SK-N-MC (cell line): ENCODE measurements around the gene TET2.
"Not testable (repeated sequence)": the region's sequence is repeated elsewhere in the genome, so short reads cannot be mapped to it uniquely, and the experiment has no call there.

Experiments used
- DNase-seq: peaks from one replicate; pipeline ENCODE4 v3.0.0-alpha.2; 2011; ENCODE audit warnings: low read depth, low spot score
- H3K27ac ChIP-seq: fragments of 200-600 bp; sonication (generic); 2 replicates; pipeline ENCODE4 v1.5.1; 2016; ENCODE audit warnings: mixed run types
- H3K36me3 ChIP-seq: fragments of 200-600 bp; sonication (generic); 2 replicates; pipeline ENCODE4 v1.6.1; 2017; ENCODE audit warnings: antibody characterized with exemption, low read length, mixed read lengths; ENCODE audit not compliant: insufficient read depth
- H3K4me3 ChIP-seq: fragments of 200-600 bp; sonication (generic); 2 replicates; pipeline ENCODE4 v1.5.1; 2016
- H3K9ac ChIP-seq: fragments of 200-600 bp; sonication (generic); 2 replicates; pipeline ENCODE4 v1.8.0; 2017; ENCODE audit warnings: mixed run types, mixed read lengths; ENCODE audit not compliant: insufficient read length
- H3K9me3 ChIP-seq: fragments of 200-600 bp; sonication (generic); 2 replicates; pipeline ENCODE4 v1.6.1; 2017; ENCODE audit warnings: low read depth, mild to moderate bottlenecking, antibody characterized with exemption, low read length, moderate library complexity, mixed read lengths
- EZH2 ChIP-seq: fragments of 200-600 bp; sonication (generic); IDR thresholded peaks from one replicate; pipeline ENCODE4 v1.6.1; 2017; ENCODE audit warnings: antibody characterized with exemption
- FOXP2 ChIP-seq: optimal IDR thresholded peaks from 2 replicates; pipeline ENCODE3; 2011; ENCODE audit warnings: mild to moderate bottlenecking, moderate library complexity; ENCODE audit not compliant: insufficient read depth; ENCODE audit errors: extremely low read length, control extremely low read depth
- POLR2AphosphoS5 ChIP-seq: IDR thresholded peaks from 2 replicates; pipeline ENCODE4 v1.6.1; 2012; ENCODE audit warnings: mild to moderate bottlenecking, low read depth, low read length, borderline replicate concordance

TET2 gene

DNA sequence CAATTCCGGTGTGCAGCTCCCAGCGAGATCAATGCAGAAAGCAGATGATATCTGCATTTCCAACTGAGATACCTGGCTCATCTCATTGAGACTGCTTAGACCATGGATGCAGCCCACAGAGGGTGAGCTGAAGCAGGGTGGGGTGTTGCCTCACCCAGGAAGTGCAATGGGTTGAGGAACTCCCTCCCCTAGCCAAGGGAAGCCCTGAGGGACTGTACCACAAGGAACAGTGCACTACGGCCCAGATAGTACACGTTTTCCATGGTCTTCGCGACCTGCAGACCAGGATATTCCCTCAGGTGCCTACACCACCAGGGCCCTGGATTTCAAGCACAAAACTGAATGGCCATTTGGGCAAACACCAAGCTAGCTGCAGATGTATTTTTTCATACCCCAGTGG lies 150.0 kb downstream of the TET2 start:
- no peak overlapping the region for H3K27ac ChIP-seq
- no peak overlapping the region for H3K4me3 ChIP-seq
- H3K9me3 ChIP-seq = no peaks in the 10 kb centered on the region
- DNase-seq = no peak
- H3K36me3 ChIP-seq = no peaks in the 10 kb centered on the region
- H3K9ac ChIP-seq = no peak overlapping the region
- no peak for TF ChIP-seq EZH2

- H3K27ac ChIP-seq = not testable (repeated sequence)
Measured at GRCh38 chr4:105299027-105299426, 152.4 kb downstream of the TET2 start.

GRCh38 chr4:105304085-105304484 lies 157.4 kb downstream of the TET2 start:
- no peak for DNase-seq
- H3K9me3 ChIP-seq = no peaks in the 10 kb centered on the region

More at GRCh38 chr4:105299027-105299426, 152.4 kb downstream of the TET2 start:
- H3K9me3 ChIP-seq, H3K9ac ChIP-seq, H3K36me3 ChIP-seq, H3K4me3 ChIP-seq, DNase-seq: not testable (repeated sequence)

GRCh38 chr4:105305019-105305836 lies 158.6 kb downstream of the TET2 start:
- TF ChIP-seq EZH2 (no peak), POLR2AphosphoS5 (no peak), FOXP2 (no peak)
- no peak overlapping the region for H3K4me3 ChIP-seq
- H3K36me3 ChIP-seq = no peaks in the 10 kb centered on the region
- H3K9me3 ChIP-seq = no peaks in the 10 kb centered on the region
- H3K27ac ChIP-seq = no peak overlapping the region
- no peak for DNase-seq
- no peak overlapping the region for H3K9ac ChIP-seq

More at GRCh38 chr4:105304085-105304484, 157.4 kb downstream of the TET2 start:
- no peak overlapping the region for H3K4me3 ChIP-seq
- TF ChIP-seq FOXP2 = no peak
- TF ChIP-seq POLR2AphosphoS5 = no peak
- TF ChIP-seq EZH2 = no peak
- H3K36me3 ChIP-seq = no peaks in the 10 kb centered on the region
- H3K9ac ChIP-seq = no peak overlapping the region
- no peak overlapping the region for H3K27ac ChIP-seq

GRCh38 chr4:105306158-105306781 lies 159.6 kb downstream of the TET2 start:
- no peak for DNase-seq
- Histone ChIP-seq H3K4me3 (no peak overlapping the region), H3K9ac (no peak overlapping the region), H3K9me3 (no peaks in the 10 kb centered on the region), H3K36me3 (no peaks in the 10 kb centered on the region), H3K27ac (no peak overlapping the region)
- no peak for TF ChIP-seq POLR2AphosphoS5
- TF ChIP-seq EZH2 = no peak
- no peak for TF ChIP-seq FOXP2

DNA sequence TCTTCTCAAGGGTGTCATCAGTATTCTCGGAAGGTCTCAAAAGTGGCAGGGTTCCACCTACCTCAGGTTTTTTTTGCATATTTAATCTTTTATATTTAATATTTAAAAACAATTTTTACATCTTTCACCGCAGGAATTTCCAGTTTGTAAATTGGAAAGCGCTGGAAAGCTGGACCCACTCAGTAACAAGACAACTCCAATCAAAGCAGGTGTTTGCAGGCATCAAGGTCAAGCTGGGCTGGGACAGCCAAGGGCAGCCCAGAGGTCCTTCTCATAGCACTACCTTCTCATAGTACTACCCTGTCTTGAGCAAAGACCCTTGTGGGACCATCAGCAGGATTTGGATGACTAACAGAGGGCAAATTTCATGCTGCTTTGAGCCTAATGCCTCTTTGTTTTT lies 160.1 kb downstream of the TET2 start:
- H3K36me3 ChIP-seq = no peaks in the 10 kb centered on the region
- DNase-seq = no peak
- no peak overlapping the region for H3K9ac ChIP-seq
- no peaks in the 10 kb centered on the region for H3K9me3 ChIP-seq
- no peak overlapping the region for H3K4me3 ChIP-seq
- no peak for TF ChIP-seq EZH2
- TF ChIP-seq FOXP2 = no peak
- no peak for TF ChIP-seq POLR2AphosphoS5
- H3K27ac ChIP-seq = no peak overlapping the region

DNA sequence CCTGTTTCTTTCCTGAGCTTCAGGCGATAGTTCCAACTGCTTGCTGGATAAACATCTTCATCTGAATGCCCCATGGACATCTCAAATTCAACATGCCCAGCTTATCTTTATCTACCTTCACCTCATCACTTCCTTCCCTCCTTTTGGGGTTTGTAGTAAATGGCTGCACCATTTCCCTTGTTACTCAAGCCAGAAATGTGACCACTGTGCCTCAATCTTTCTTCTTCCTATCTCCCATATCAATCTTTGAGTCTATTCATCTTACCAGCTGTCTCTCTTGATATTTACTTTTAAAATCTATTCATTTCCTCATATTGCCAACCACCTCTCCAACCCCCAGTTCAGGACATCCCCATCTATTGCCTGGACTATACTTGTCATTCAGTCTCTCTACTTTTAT lies 171.8 kb downstream of the TET2 start:
- H3K36me3 ChIP-seq = no peaks in the 10 kb centered on the region
- no peak overlapping the region for H3K27ac ChIP-seq
- no peak for TF ChIP-seq EZH2
- no peak for TF ChIP-seq POLR2AphosphoS5
- TF ChIP-seq FOXP2 = no peak
- no peak overlapping the region for H3K4me3 ChIP-seq
- H3K9me3 ChIP-seq = no peaks in the 10 kb centered on the region
- H3K9ac ChIP-seq = no peak overlapping the region
- no peak for DNase-seq

GRCh38 chr4:105327222-105327621 lies 180.5 kb downstream of the TET2 start:
- Histone ChIP-seq H3K9me3 (no peaks in the 10 kb centered on the region), H3K4me3 (no peak overlapping the region), H3K36me3 (no peaks in the 10 kb centered on the region), H3K9ac (no peak overlapping the region), H3K27ac (no peak overlapping the region)
- DNase-seq = no peak
- TF ChIP-seq EZH2 = no peak
- TF ChIP-seq FOXP2 = no peak
- TF ChIP-seq POLR2AphosphoS5 = no peak

DNA sequence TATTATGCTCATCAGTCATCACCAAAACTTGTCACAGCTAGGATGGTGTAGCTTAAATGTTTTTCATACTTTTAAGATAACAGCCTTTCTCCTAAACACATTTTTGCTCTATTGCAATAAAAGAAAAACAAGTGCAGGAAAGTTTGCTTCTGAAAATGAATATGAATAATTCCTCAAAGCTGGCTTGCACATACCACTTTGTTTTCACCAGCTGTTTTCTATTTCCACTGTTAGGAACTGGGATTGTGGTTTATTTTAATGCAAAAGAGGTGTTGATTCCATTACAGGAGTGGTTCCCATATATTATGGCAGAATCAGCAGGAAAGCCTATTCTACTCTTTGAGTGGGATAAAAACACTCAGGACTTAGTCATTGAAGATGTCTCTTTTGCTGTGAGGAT lies 181.3 kb downstream of the TET2 start:
- TF ChIP-seq EZH2 = no peak
- TF ChIP-seq FOXP2 = no peak
- TF ChIP-seq POLR2AphosphoS5 = no peak

More for the DNA sequence above, 181.3 kb downstream of the TET2 start:
- Histone ChIP-seq H3K9me3 (no peaks in the 10 kb centered on the region), H3K9ac (no peak overlapping the region), H3K36me3 (no peaks in the 10 kb centered on the region), H3K4me3 (no peak overlapping the region), H3K27ac (no peak overlapping the region)
- no peak for DNase-seq
